NCI-H345 treated with DMSO at 0.1 percent for 48 hours (cell line): Measurements from ENCODE around the gene GALR3.

Experiments used
- DNase-seq: peaks from one replicate; lab custom pipeline; 2025; ENCODE audit not compliant: unreplicated experiment; lab: John Stamatoyannopoulos, UW

GALR3 gene

DNA sequence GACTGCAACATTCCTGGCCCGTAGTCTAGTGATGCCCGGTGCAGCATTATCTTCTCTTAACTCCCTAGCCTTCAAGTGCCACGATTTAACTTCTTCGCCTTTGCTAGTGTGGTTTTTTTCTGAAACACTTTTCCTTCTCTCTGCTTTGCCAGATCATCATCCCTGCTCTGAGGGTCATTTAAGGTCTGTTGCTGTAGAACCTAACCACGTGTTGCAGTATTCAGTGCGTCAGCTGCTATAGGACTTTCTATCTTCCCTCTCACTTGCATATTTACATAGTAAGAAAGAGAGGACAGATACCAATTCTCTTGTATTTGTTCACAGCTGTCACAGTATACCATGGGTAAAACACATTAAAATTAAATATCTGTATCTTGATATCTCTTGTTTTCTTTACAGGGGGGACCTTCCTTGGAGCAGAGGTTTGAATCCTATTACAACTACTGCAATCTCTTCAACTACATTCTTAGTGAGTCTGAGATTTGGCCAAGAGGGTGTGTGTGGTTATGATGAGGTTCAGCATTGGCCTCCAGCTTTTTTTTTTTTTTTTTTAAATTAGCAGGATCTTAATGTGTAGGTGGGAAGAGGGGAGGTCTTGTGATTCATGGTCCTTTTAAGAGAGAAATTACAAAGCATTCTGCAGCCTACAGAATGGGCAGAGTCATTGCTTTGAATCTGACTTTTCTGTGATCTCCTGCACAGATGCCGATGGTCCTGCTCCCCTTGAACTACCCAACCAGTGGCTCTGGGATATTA, 39.6 kb downstream of the GALR3 start:
- no peak for DNase-seq

GRCh38 chr22:37865510-37865909, 42.3 kb downstream of the GALR3 start:
- no peak for DNase-seq

- peak; percentile 57 for DNase-seq
These were observed 47.1 kb downstream of the GALR3 start for GRCh38 chr22:37870273-37870672.
